A673 (cell line): Measurements from ENCODE around the gene GMPPB.
"Not testable (repeated sequence)": the region's sequence is repeated elsewhere in the genome, so short reads cannot be mapped to it uniquely, and the experiment has no call there.

Experiments
- CTCF ChIP-seq: fragments of 300-800, 200-600 bp; sonication (generic); conservative IDR thresholded peaks from 2 replicates; pipeline ENCODE4 v1.5.1; 2017; ENCODE audit warnings: low read depth, mild to moderate bottlenecking, antibody characterized with exemption, low read length, moderate library complexity, mixed read lengths
- EZH2 ChIP-seq: fragments of 200-600 bp; sonication (generic); IDR thresholded peaks from 2 replicates; pipeline ENCODE4 v1.6.1; 2017; ENCODE audit warnings: borderline replicate concordance, low read depth, mild to moderate bottlenecking, mixed read lengths, antibody characterized with exemption, low read length; ENCODE audit not compliant: poor library complexity, severe bottlenecking

GRCh38 chr3:49748874-49749273 is 25.1 kb upstream of the GMPPB start:
- TF ChIP-seq CTCF, EZH2: not testable (repeated sequence)
